CD4-positive, alpha-beta T cell (primary cell): ENCODE results near the gene SHANK2. TPM values are rescaled to one million over a fixed set of nuclear protein-coding genes. Genes with fewer than 3 reads are reported as not detected.

ENCODE experiments used
- ATAC-seq: fragments of 200-7000 bp; cut with Tn5 transposase; one replicate; pipeline ENCODE4 v1.10.0; 2022; ENCODE audit warnings: mild to moderate bottlenecking; ENCODE audit not compliant: poor library complexity
- CTCF ChIA-PET: fragments of 350-600 bp; sonication (Branson Sonifier 250); formaldehyde crosslinking; loops from one replicate; lab custom pipeline; 2021; ENCODE audit warnings: antibody characterized with exemption, inconsistent platforms; lab: Charles Lee
- POLR2A ChIA-PET: fragments of 350-600 bp; sonication (Branson Sonifier 250); formaldehyde crosslinking; loops from one replicate; lab custom pipeline; 2021; ENCODE audit warnings: antibody characterized with exemption, inconsistent platforms; lab: Charles Lee
- DNase-seq, 14 experiments: peaks; one replicate each; pipeline ENCODE4 v3.0.0-alpha.2; 2013 to 2020; ENCODE audit warnings: mixed read lengths in 2 of 14
- H3K27ac ChIP-seq, 2 donors: one replicate each; pipeline versions ENCODE4 v1.5.1 to v1.7.0; 2013; ENCODE audit warnings: low read length in 2 of 2, low read depth in 1 of 2, mild to moderate bottlenecking in 1 of 2
- H3K27me3 ChIP-seq, 2 experiments: 1 replicate in 1 of 2; 2 replicates in 1 of 2; pipeline versions ENCODE4 v1.6.1 to v1.7.0; 2013; ENCODE audit warnings: low read length in 2 of 2, control low read depth in 1 of 2, mild to moderate bottlenecking in 1 of 2, moderate library complexity in 1 of 2; ENCODE audit not compliant: insufficient read depth in 2 of 2, control insufficient read depth in 1 of 2
- H3K36me3 ChIP-seq: one replicate; pipeline ENCODE4 v1.6.1; 2013; ENCODE audit warnings: low read length, control low read depth; ENCODE audit not compliant: insufficient read depth
- H3K4me1 ChIP-seq: one replicate; pipeline ENCODE4 v1.6.1; 2013; ENCODE audit warnings: low read length, control low read depth; ENCODE audit not compliant: insufficient read depth
- H3K4me3 ChIP-seq: one replicate; pipeline ENCODE4 v1.5.1; 2013; ENCODE audit warnings: mild to moderate bottlenecking, low read length, moderate library complexity
- H3K9me3 ChIP-seq, 2 experiments: 1 replicate in 1 of 2; 2 replicates in 1 of 2; pipeline versions ENCODE4 v1.6.1 to v1.7.0; 2013; ENCODE audit warnings: low read length in 2 of 2, mild to moderate bottlenecking in 2 of 2, control low read depth in 1 of 2, moderate library complexity in 1 of 2; ENCODE audit not compliant: control insufficient read depth in 1 of 2, insufficient read depth in 1 of 2
- H3K27ac Mint-ChIP-seq: one replicate; pipeline ENCODE4 v1.8.0; 2020; ENCODE audit warnings: mixed read lengths
- H3K27me3 Mint-ChIP-seq: one replicate; pipeline ENCODE4 v1.8.0; 2021; ENCODE audit warnings: mixed read lengths
- H3K36me3 Mint-ChIP-seq: one replicate; pipeline ENCODE4 v1.8.0; 2021; ENCODE audit warnings: low read depth, mixed read lengths
- H3K4me1 Mint-ChIP-seq: one replicate; pipeline ENCODE4 v1.8.0; 2021; ENCODE audit warnings: low read depth, mixed read lengths
- H3K4me3 Mint-ChIP-seq: one replicate; pipeline ENCODE4 v1.8.0; 2020; ENCODE audit warnings: mild to moderate bottlenecking, mixed read lengths
- H3K9me3 Mint-ChIP-seq: one replicate; pipeline ENCODE4 v1.8.0; 2020; ENCODE audit warnings: mixed read lengths
- CTCF ChIP-seq: fragments of 200-600 bp; IDR thresholded peaks from one replicate; pipeline ENCODE4 v1.8.0; 2022; ENCODE audit warnings: antibody characterized with exemption, mild to moderate bottlenecking
- intact Hi-C, 2 experiments: fragments of 100-400 bp; cut with DNase I in 1 of 2; cut with micrococcal nuclease in 1 of 2; formaldehyde crosslinking; loops; one replicate each; pipeline versions ENCODE4 v1.15.1 to v1.9.0; 2023 to 2025; cut with DNase I, micrococcal nuclease
- total RNA-seq, 174 experiments: library from RNA in 2 of 174; stranded (reverse) in 2 of 174; gene quantifications; one replicate each; pipeline ENCODE4 v1.2.3 and lab custom pipeline; 2021 to 2026

Gene SHANK2
- total RNA-seq, 2 experiments from 2014 or later = not detected

GRCh38 chr11:71244116-71244810 lies 8.1 kb downstream of the SHANK2 start:
- TF ChIP-seq CTCF = no peak
- intact Hi-C loops = no loop called here
- POLR2A ChIA-PET = no interaction called here

GRCh38 chr11:71242391-71242790 lies 10.0 kb downstream of the SHANK2 start:
- ChIA-PET POLR2A (no interaction called here), CTCF (no interaction called here)
- peaks cover 44% of the 10 kb centered on the region for H3K27me3 Mint-ChIP-seq
- Histone ChIP-seq H3K27ac (no peak overlapping the region), H3K9me3 (no peaks in the 10 kb centered on the region), H3K27me3 (peaks cover 13 to 15% of the 10 kb centered on the region in 2 experiments), H3K4me3 (no peak overlapping the region), H3K36me3 (no peaks in the 10 kb centered on the region), H3K4me1 (no peaks in the 10 kb centered on the region)
- H3K36me3 Mint-ChIP-seq = no peaks in the 10 kb centered on the region
- ATAC-seq = no peak
- no peak overlapping the region for H3K4me3 Mint-ChIP-seq
- H3K9me3 Mint-ChIP-seq = no peaks in the 10 kb centered on the region
- H3K27ac Mint-ChIP-seq = no peak overlapping the region
- intact Hi-C loops = no loop called here
- no peak for DNase-seq
- TF ChIP-seq CTCF = no peak
- H3K4me1 Mint-ChIP-seq = no peaks in the 10 kb centered on the region

More at GRCh38 chr11:71244116-71244810, 8.1 kb downstream of the SHANK2 start:
- CTCF ChIA-PET = no interaction called here
- H3K27me3 Mint-ChIP-seq = peaks cover 48% of the 10 kb centered on the region
- H3K27ac Mint-ChIP-seq = no peak overlapping the region
- no peak for DNase-seq
- H3K36me3 Mint-ChIP-seq = no peaks in the 10 kb centered on the region
- Histone ChIP-seq H3K4me3 (no peak overlapping the region), H3K27me3 (peaks cover 26 to 30% of the 10 kb centered on the region in 2 experiments), H3K9me3 (peaks cover 0 to 5% of the 10 kb centered on the region in 2 experiments), H3K27ac (no peak overlapping the region), H3K4me1 (no peaks in the 10 kb centered on the region), H3K36me3 (no peaks in the 10 kb centered on the region)
- H3K4me1 Mint-ChIP-seq = no peaks in the 10 kb centered on the region
- H3K9me3 Mint-ChIP-seq = no peaks in the 10 kb centered on the region
- no peak overlapping the region for H3K4me3 Mint-ChIP-seq
- no peak for ATAC-seq

GRCh38 chr11:71241721-71242259 lies 10.6 kb downstream of the SHANK2 start:
- no peak for TF ChIP-seq CTCF
- no peak overlapping the region for H3K27ac Mint-ChIP-seq
- ATAC-seq = no peak
- H3K27me3 ChIP-seq = peaks cover 13% of the 10 kb centered on the region in 2 experiments
- no peak overlapping the region for H3K4me3 ChIP-seq
- H3K27me3 Mint-ChIP-seq = peaks cover 39% of the 10 kb centered on the region
- no peaks in the 10 kb centered on the region for H3K4me1 ChIP-seq
- ChIA-PET CTCF (no interaction called here), POLR2A (no interaction called here)
- H3K9me3 Mint-ChIP-seq = no peaks in the 10 kb centered on the region
- no peak overlapping the region for H3K27ac ChIP-seq
- H3K36me3 Mint-ChIP-seq = no peaks in the 10 kb centered on the region
- no peaks in the 10 kb centered on the region for H3K9me3 ChIP-seq
- DNase-seq = no peak
- no peaks in the 10 kb centered on the region for H3K4me1 Mint-ChIP-seq
- no peaks in the 10 kb centered on the region for H3K36me3 ChIP-seq
- intact Hi-C loops = no loop called here
- no peak overlapping the region for H3K4me3 Mint-ChIP-seq
